GM19324 (cell line): ENCODE results near the gene TULP4.

Experiments used
- ATAC-seq: cut with Tn5 transposase; IDR thresholded peaks from one replicate; pipeline ENCODE4 v1.9.1; 2021; ENCODE audit warnings: mild to moderate bottlenecking, moderate library complexity; ENCODE audit not compliant: unreplicated experiment, low FRiP score

The TULP4 gene

GRCh38 chr6:158413814-158414565 lies 101.7 kb downstream of the TULP4 start:
- no peak for ATAC-seq

- ATAC-seq, result no peak
These were observed 102.6 kb downstream of the TULP4 start for GRCh38 chr6:158414851-158415262.

DNA sequence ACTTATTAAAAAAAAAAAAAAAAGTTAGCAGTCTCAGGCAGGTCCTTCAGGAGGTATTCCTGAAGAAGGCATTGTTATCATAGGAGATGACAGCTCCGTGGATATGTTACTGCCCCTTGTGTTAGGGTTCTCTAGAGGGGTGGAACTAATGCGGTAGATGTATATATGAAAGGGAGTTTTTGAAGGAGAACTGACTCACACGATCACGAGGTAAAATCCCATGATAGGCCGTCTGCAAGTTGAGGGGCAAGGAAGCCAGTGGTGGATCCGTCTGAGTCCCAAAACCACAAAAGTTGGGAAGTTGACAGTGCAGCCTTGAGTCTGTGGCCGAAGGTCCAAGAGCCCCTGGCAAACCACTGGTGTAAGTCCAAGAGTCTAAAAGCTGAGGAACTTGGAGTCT lies 103.4 kb downstream of the TULP4 start:
- ATAC-seq, result no peak

GRCh38 chr6:158416883-158417759 lies 104.9 kb downstream of the TULP4 start:
- ATAC-seq, result no peak

GRCh38 chr6:158417760-158418098 lies 105.5 kb downstream of the TULP4 start:
- ATAC-seq, result no peak

GRCh38 chr6:158418501-158418900 lies 106.2 kb downstream of the TULP4 start:
- ATAC-seq, result no peak

GRCh38 chr6:158419339-158419909 lies 107.2 kb downstream of the TULP4 start:
- no peak for ATAC-seq

- no peak for ATAC-seq
These were observed 109.1 kb downstream of the TULP4 start for GRCh38 chr6:158421381-158421780.

DNA sequence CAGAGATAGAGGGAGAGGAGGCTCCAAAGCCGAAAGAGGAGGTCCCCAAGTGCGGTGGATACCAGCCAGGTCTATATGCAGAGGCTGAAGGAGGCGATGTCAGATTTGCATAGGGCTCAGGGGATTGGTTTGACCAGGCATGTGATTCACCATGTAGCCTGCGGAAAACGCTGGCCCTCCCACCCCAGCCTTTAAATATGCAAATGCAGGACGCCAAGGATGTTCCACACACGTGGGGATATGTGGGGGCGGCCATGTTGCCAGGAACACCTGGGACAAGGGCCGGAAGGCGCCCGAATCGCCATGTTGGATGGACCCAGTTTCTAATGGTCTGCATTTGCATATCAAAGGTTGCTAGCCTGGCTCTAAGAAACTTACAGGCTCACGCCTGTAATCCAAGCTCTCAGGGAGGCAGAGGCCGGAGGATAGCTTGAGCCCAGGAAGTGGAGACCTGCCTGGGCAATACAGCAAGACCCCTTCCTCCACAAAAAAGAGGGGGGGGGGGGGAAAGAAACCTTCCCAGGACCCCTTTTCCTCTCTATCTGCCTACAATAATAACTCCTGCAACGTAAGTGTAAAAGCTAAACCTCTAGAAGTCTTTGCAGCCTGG lies 110.5 kb downstream of the TULP4 start:
- no peak for ATAC-seq

DNA sequence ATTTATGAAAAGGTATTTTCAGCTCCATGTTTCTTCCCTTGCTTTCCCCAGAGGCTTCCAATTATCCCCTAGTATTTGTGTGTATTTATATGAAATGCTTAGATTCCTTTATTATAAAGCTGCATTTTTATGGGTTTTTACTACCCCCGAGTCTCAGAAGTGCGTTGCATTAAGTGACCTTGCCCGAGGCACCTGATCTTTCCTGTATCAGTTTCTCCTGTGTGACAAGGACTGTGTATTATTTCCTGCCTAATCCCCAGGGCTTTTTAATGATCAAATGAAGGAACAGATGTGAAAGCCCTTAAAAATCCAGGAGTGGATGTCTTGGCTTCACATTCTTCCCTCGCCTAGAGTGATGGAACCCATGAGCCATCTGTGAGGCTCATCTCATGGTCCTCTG lies 118.8 kb downstream of the TULP4 start:
- ATAC-seq, result no peak

GRCh38 chr6:158431560-158431959 lies 119.3 kb downstream of the TULP4 start:
- no peak for ATAC-seq

DNA sequence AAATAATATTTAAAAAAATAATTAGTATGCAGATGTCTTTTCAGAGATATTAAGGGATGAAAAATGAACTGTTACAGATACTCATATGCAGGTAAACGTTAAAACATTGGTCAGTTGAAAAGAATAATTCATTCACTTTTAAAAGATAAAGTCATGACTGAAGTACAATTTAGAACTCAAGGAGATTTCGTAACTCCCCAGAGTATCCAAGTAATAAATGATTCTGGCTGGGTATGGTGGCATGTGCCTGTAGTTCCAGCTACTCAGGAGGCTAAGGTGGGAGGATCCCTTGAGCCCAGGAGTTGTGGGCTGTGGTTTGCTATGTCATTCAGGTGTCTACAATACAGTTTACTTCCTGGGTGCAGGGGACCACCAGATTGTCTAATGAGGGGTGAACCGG lies 125.3 kb downstream of the TULP4 start:
- ATAC-seq, result no peak

- ATAC-seq, result no peak
These were observed 126.0 kb downstream of the TULP4 start for GRCh38 chr6:158438226-158438625.

GRCh38 chr6:158439255-158439654 lies 127.0 kb downstream of the TULP4 start:
- ATAC-seq, result peak; percentile 73

GRCh38 chr6:158441716-158442215 lies 129.5 kb downstream of the TULP4 start:
- no peak for ATAC-seq

GRCh38 chr6:158442306-158442705 lies 130.0 kb downstream of the TULP4 start:
- ATAC-seq, result no peak

DNA sequence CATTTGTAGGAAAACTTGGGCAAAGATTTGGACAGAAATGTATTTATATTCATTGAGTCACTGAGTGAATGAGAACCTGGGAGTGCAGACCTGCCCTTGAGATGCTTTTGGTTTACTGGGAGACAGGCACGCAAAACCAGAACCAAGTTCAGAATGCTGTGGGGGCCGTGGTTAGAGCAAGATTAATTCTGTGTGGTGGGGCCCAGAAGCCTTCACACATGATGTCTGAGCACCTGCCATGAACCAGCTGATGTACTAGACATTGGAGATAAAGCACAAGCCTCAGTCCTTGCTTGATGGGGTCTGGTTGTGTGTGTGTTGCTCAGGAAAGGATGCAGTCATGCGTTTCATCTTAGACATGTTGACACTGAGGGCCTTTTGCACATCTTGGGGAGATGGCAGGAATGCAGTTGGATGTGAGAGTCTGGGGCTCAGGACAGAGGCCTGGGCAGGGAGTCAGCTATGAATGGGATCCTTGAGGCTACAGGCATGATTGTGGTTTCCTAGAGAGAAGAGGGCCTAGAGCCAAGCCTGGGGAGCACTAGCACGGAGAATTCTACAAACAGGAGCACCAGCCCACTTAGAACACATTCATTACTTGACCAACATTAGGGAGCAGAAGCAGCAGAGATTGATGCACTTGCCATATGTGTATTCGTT lies 133.3 kb downstream of the TULP4 start:
- ATAC-seq, result no peak

GRCh38 chr6:158448856-158449255 lies 136.6 kb downstream of the TULP4 start:
- no peak for ATAC-seq

DNA sequence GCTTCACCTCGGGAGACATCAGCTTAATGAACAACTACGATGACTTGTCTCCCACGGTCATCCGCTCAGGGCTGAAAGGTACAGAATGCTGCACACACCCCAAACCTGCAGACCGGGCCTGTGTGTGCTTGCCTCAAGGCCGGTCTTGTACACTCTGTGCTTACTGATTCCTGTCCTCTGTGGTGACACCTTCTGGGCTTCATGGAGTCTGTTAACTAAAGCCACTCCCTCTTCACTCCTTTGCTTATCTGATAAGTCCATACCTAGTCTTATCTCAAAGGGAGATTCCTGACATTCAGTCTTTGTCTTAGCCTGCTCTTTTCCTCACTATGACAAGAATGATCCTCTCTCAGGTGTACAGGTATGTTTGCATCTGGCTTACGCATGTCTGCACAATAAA lies 139.9 kb downstream of the TULP4 start:
- no peak for ATAC-seq

- no peak for ATAC-seq
These were observed 144.9 kb downstream of the TULP4 start for GRCh38 chr6:158457131-158457530.
